Astrocyte (in vitro differentiated cells and primary cell): ENCODE data around the gene CDC20. TPM values are rescaled to one million over a fixed set of nuclear protein-coding genes. Genes with fewer than 3 reads are reported as not detected.
"Not testable (repeated sequence)": the region's sequence is repeated elsewhere in the genome, so short reads cannot be mapped to it uniquely, and the experiment has no call there.

Source experiments
- DNase-seq: peaks from one replicate; pipeline ENCODE4 v3.0.0-alpha.2; 2010; ENCODE audit warnings: low read depth
- FAIRE-seq: peaks from 2 replicates; lab custom pipeline; 2011; peaks lifted over from hg19 to GRCh38; lab: Jason Lieb, UNC
- H2AFZ ChIP-seq: 2 replicates; pipeline ENCODE4 v1.6.0; 2012; ENCODE audit warnings: low read depth, low read length, inconsistent platforms
- H3K27ac ChIP-seq: 2 replicates; pipeline ENCODE4 v1.5.1; 2011; ENCODE audit warnings: low read depth, low read length, inconsistent platforms
- H3K27me3 ChIP-seq: 2 replicates; pipeline ENCODE4 v1.6.0; 2011; ENCODE audit warnings: low read length, inconsistent platforms; ENCODE audit not compliant: insufficient read depth
- H3K36me3 ChIP-seq: 2 replicates; pipeline ENCODE4 v1.5.1; 2011; ENCODE audit warnings: low read length, inconsistent platforms; ENCODE audit not compliant: insufficient read depth
- H3K4me1 ChIP-seq: 2 replicates; pipeline ENCODE4 v1.5.1; 2011; ENCODE audit warnings: low read length, inconsistent platforms; ENCODE audit not compliant: insufficient read depth
- H3K4me2 ChIP-seq: 2 replicates; pipeline ENCODE4 v1.6.0; 2012; ENCODE audit warnings: low read length, inconsistent platforms
- H3K4me3 ChIP-seq: 2 replicates; pipeline ENCODE4 v1.5.1; 2011; ENCODE audit warnings: low read depth, mild to moderate bottlenecking, low read length, inconsistent platforms; ENCODE audit not compliant: insufficient read depth
- H3K79me2 ChIP-seq: 2 replicates; pipeline ENCODE4 v1.6.0; 2012; ENCODE audit warnings: mild to moderate bottlenecking, low read length, inconsistent platforms; ENCODE audit not compliant: insufficient read depth
- H3K9ac ChIP-seq: 2 replicates; pipeline ENCODE4 v1.6.0; 2012; ENCODE audit warnings: mild to moderate bottlenecking, low read length, inconsistent platforms
- H3K9me3 ChIP-seq: 2 replicates; pipeline ENCODE4 v1.5.1; 2012; ENCODE audit warnings: low read depth, mild to moderate bottlenecking, low read length, inconsistent platforms; ENCODE audit not compliant: insufficient read depth
- H4K20me1 ChIP-seq: 2 replicates; pipeline ENCODE4 v1.6.0; 2012; ENCODE audit warnings: low read length, inconsistent platforms; ENCODE audit not compliant: insufficient read depth
- H3K27ac Mint-ChIP-seq: one replicate; pipeline ENCODE4 v1.8.0; 2021; ENCODE audit warnings: mild to moderate bottlenecking, mixed read lengths; ENCODE audit not compliant: unreplicated experiment
- H3K27me3 Mint-ChIP-seq: one replicate; pipeline ENCODE4 v1.8.0; 2021; ENCODE audit warnings: low read depth, mixed read lengths; ENCODE audit not compliant: unreplicated experiment
- H3K36me3 Mint-ChIP-seq: one replicate; pipeline ENCODE4 v1.8.0; 2021; ENCODE audit warnings: low read depth, mixed read lengths; ENCODE audit not compliant: unreplicated experiment
- H3K4me1 Mint-ChIP-seq: one replicate; pipeline ENCODE4 v1.8.0; 2021; ENCODE audit warnings: low read depth, mixed read lengths; ENCODE audit not compliant: unreplicated experiment
- H3K4me3 Mint-ChIP-seq: one replicate; pipeline ENCODE4 v1.8.0; 2021; ENCODE audit warnings: mild to moderate bottlenecking, moderate library complexity, mixed read lengths; ENCODE audit not compliant: unreplicated experiment
- H3K9me3 Mint-ChIP-seq: one replicate; pipeline ENCODE4 v1.8.0; 2021; ENCODE audit warnings: mild to moderate bottlenecking, mixed read lengths; ENCODE audit not compliant: unreplicated experiment
- CTCF ChIP-seq: IDR thresholded peaks from 2 replicates; pipeline ENCODE4 v1.5.1; 2011; ENCODE audit warnings: low read depth, mild to moderate bottlenecking, inconsistent platforms, low read length, moderate library complexity; ENCODE audit not compliant: insufficient read depth
- EZH2 ChIP-seq: IDR thresholded peaks from 2 replicates; pipeline ENCODE4 v1.6.1; 2012; ENCODE audit warnings: mild to moderate bottlenecking, low read length, inconsistent platforms; ENCODE audit not compliant: insufficient read depth
- total RNA-seq: library from RNA; stranded (reverse); gene quantifications from 2 replicates; pipeline ENCODE4 v1.2.1, GENCODE V29; 2021

Gene CDC20
- total RNA-seq, 1 donor from 2014 or later: 14.5 TPM

DNA sequence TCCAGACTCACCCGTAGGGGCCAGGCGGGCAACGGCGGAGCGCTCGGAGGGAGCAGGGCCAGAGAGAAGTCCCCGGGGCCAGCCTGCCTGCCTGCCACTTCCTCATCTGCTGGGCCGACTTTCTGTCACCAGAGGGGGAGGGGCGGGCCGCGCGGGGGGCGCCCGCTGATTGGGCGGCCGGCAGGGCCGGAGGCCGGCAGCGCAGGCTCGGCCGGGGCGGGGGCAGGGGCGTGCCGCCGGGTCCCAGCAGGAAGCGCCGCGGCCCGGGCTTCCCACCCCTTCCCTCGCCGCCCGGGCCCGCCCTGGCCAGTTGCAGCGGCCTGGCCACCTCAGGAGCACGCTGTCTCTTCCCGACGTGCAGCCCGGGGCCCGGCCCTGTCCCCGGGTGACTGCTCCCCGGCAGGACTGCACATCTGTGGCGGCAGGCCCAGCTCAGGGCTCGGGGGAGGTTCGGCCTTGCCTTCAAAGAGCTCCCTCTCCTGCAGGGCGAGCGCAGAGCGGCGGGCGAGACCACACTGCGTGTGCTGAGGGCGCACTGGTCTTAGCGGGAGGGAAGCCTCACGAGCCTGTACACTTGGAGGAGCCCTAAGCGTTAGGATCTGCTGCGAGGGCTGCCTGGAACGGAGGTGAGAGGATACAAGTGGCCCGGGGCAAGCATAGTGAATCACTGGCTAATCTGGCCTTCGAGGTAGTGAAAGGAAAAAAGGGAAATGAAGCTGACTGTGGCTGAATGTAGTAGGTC lies 9.3 kb downstream of the CDC20 start, which contains the start of gene ELOVL1:
TSS of gene ELOVL1 (minus strand) at position 108 of the 742 bp plus-strand sequence. CDS start 2,402 bp downstream, outside the sequence.
- Histone ChIP-seq H3K27me3 (no peaks in the 10 kb centered on the region), H3K4me1 (peaks cover 35% of the 10 kb centered on the region), H3K27ac (peak within 1 kb of the TSS; percentile 79), H2AFZ (peak within 1 kb of the TSS; percentile 61), H4K20me1 (peaks cover 33% of the 10 kb centered on the region), H3K36me3 (peaks cover 20% of the 10 kb centered on the region), H3K4me2 (peak within 1 kb of the TSS; percentile 89), H3K9ac (peak within 1 kb of the TSS; percentile 86), H3K79me2 (peaks cover 61% of the 10 kb centered on the region), H3K4me3 (peak within 1 kb of the TSS; percentile 69), H3K9me3 (no peaks in the 10 kb centered on the region)
- H3K9me3 Mint-ChIP-seq: no peaks in the 10 kb centered on the region
- DNase-seq: peak; percentile 75
- peaks cover 19% of the 10 kb centered on the region for H3K36me3 Mint-ChIP-seq
- no peak for TF ChIP-seq CTCF
- no peak for TF ChIP-seq EZH2
- peak within 1 kb of the TSS; percentile 91 for H3K27ac Mint-ChIP-seq
- FAIRE-seq: no peak
- H3K27me3 Mint-ChIP-seq: no peaks in the 10 kb centered on the region
- H3K4me3 Mint-ChIP-seq: peak within 1 kb of the TSS; percentile 91
- H3K4me1 Mint-ChIP-seq: peaks cover 19% of the 10 kb centered on the region

- no peaks in the 10 kb centered on the region for H3K9me3 ChIP-seq
- peak overlapping the region; percentile 61 for H2AFZ ChIP-seq
- no peaks in the 10 kb centered on the region for H3K27me3 Mint-ChIP-seq
- H3K27ac Mint-ChIP-seq: peak overlapping the region; percentile 86
- H3K4me3 ChIP-seq: peak overlapping the region; percentile 69
- H3K4me2 ChIP-seq: peak overlapping the region; percentile 89
- peaks cover 19% of the 10 kb centered on the region for H3K4me1 Mint-ChIP-seq
- no peaks in the 10 kb centered on the region for H3K27me3 ChIP-seq
- peak overlapping the region; percentile 79 for H3K27ac ChIP-seq
- H3K4me3 Mint-ChIP-seq: peak overlapping the region; percentile 90
- DNase-seq (no peak), FAIRE-seq (no peak)
- peaks cover 14% of the 10 kb centered on the region for H3K36me3 ChIP-seq
- H4K20me1 ChIP-seq: peaks cover 31% of the 10 kb centered on the region
- H3K79me2 ChIP-seq: peaks cover 55% of the 10 kb centered on the region
- no peak for TF ChIP-seq CTCF
- no peak for TF ChIP-seq EZH2
- H3K9me3 Mint-ChIP-seq: no peaks in the 10 kb centered on the region
- peaks cover 18% of the 10 kb centered on the region for H3K36me3 Mint-ChIP-seq
- H3K9ac ChIP-seq: peak overlapping the region; percentile 86
- peaks cover 40% of the 10 kb centered on the region for H3K4me1 ChIP-seq
Observed at GRCh38 chr1:43368646-43369020, 9.9 kb downstream of the CDC20 start.

GRCh38 chr1:43369779-43370178 lies 11.0 kb downstream of the CDC20 start:
- not testable (repeated sequence) for H3K4me3 ChIP-seq, H3K4me2 ChIP-seq, H3K27me3 Mint-ChIP-seq, H3K27ac Mint-ChIP-seq, H3K27ac ChIP-seq, FAIRE-seq, H2AFZ ChIP-seq, H3K27me3 ChIP-seq, H3K9me3 Mint-ChIP-seq, DNase-seq, H3K36me3 Mint-ChIP-seq, H3K36me3 ChIP-seq, H3K9ac ChIP-seq, H3K9me3 ChIP-seq
- Histone ChIP-seq H3K4me1 (peaks cover 44% of the 10 kb centered on the region), H3K79me2 (peaks cover 44% of the 10 kb centered on the region), H4K20me1 (peaks cover 20% of the 10 kb centered on the region)
- H3K4me1 Mint-ChIP-seq: peaks cover 19% of the 10 kb centered on the region
- peak overlapping the region; percentile 65 for H3K4me3 Mint-ChIP-seq
